ENCODE measurements around the gene SPRR1A.
"Not testable (repeated sequence)": the region's sequence is repeated elsewhere in the genome, so short reads cannot be mapped to it uniquely, and the experiment has no call there.

Gene SPRR1A

GRCh38 chr1:152999818-153000217 lies 15.9 kb downstream of the SPRR1A start:
- Histone ChIP-seq H3K79me2 (ENCODE audit: insufficient read depth, low read length) (no peaks in the 10 kb centered on the region), H3K9me3 (ENCODE audit: insufficient read depth, low read length, severe bottlenecking) (peaks cover 2% of the 10 kb centered on the region), H4K20me1 (ENCODE audit: insufficient read depth, low read length) (no peaks in the 10 kb centered on the region), H3K9ac (ENCODE audit: low read depth, low read length) (no peak overlapping the region), H3K36me3 (ENCODE audit: insufficient read depth, low read length) (no peaks in the 10 kb centered on the region), H3K27me3 (ENCODE audit: insufficient read depth, low read length, poor library complexity) (peaks cover 18% of the 10 kb centered on the region), H3K27ac (ENCODE audit: low read length) (no peak overlapping the region), H2AFZ (ENCODE audit: low read depth, low read length) (no peak overlapping the region), H3K4me1 (ENCODE audit: insufficient read depth, low read length) (no peaks in the 10 kb centered on the region), H3K4me3 (ENCODE audit: low read depth in 1 of 2, low read length in 2 of 2) (no peak overlapping the region), H3K4me2 (ENCODE audit: insufficient read depth, low read length) (no peak overlapping the region)
- ATAC-seq (ENCODE audit: insufficient read depth, low read depth) (no peak), DNase-seq (no peak)
- TF ChIP-seq EZH2 (IDR thresholded peaks at IDR 0.05; ENCODE audit: borderline replicate concordance, low read depth, low read length, severe bottlenecking) (no peak), CTCF (IDR thresholded peaks at IDR 0.05; ENCODE audit: borderline replicate concordance, extremely low read depth, low read length, poor library complexity, severe bottlenecking) (no peak)

GRCh38 chr1:153000294-153000693 lies 16.4 kb downstream of the SPRR1A start:
- Histone ChIP-seq H3K4me3 (ENCODE audit: low read depth in 1 of 2, low read length in 2 of 2) (no peak overlapping the region), H3K27me3 (ENCODE audit: insufficient read depth, low read length, poor library complexity) (peaks cover 18% of the 10 kb centered on the region), H3K36me3 (ENCODE audit: insufficient read depth, low read length) (no peaks in the 10 kb centered on the region), H3K9ac (ENCODE audit: low read depth, low read length) (no peak overlapping the region), H3K4me1 (ENCODE audit: insufficient read depth, low read length) (no peaks in the 10 kb centered on the region), H4K20me1 (ENCODE audit: insufficient read depth, low read length) (no peaks in the 10 kb centered on the region), H3K79me2 (ENCODE audit: insufficient read depth, low read length) (no peaks in the 10 kb centered on the region), H3K27ac (ENCODE audit: low read length) (no peak overlapping the region), H2AFZ (ENCODE audit: low read depth, low read length) (no peak overlapping the region), H3K9me3 (ENCODE audit: insufficient read depth, low read length, severe bottlenecking) (peaks cover 2% of the 10 kb centered on the region), H3K4me2 (ENCODE audit: insufficient read depth, low read length) (no peak overlapping the region)
- no peak for TF ChIP-seq EZH2 (IDR thresholded peaks at IDR 0.05; ENCODE audit: borderline replicate concordance, low read depth, low read length, severe bottlenecking)
- no peak for DNase-seq
- no peak for ATAC-seq (ENCODE audit: insufficient read depth, low read depth)

DNA sequence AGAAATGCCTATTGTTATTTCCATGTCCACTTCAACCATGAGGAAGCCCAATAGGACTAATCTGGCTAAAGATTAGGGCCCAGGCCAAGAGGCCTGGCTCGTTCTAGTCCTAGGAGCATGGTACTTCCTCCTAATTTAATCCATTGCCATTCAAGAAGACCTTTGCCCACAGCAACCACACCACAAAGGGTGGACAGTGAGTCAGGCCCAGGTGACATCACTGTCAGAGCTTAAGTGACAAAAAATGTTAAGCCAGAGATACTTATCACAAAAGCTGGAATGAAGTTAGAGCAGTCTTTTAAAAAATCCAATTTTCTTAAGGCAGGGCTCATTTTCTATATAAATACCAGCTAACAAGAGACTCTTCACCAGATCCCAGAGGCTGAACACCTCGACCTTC lies 17.5 kb downstream of the SPRR1A start, which contains the start of gene SPRR3:
Gene SPRR3, plus strand, starts transcription at position 368 of the 400 bp plus-strand sequence. CDS start 1,272 bp downstream, outside the sequence.
- ATAC-seq (ENCODE audit: insufficient read depth, low read depth), result no peak
- TF ChIP-seq CTCF (IDR thresholded peaks at IDR 0.05; ENCODE audit: borderline replicate concordance, extremely low read depth, low read length, poor library complexity, severe bottlenecking) (no peak), EZH2 (IDR thresholded peaks at IDR 0.05; ENCODE audit: borderline replicate concordance, low read depth, low read length, severe bottlenecking) (no peak)
- no peaks in the 10 kb centered on the region for H3K79me2 ChIP-seq (ENCODE audit: insufficient read depth, low read length)
- H3K27ac ChIP-seq (ENCODE audit: low read length), result no peak within 1 kb of the TSS
- H3K4me1 ChIP-seq (ENCODE audit: insufficient read depth, low read length), result no peaks in the 10 kb centered on the region
- no peaks in the 10 kb centered on the region for H3K9me3 ChIP-seq (ENCODE audit: insufficient read depth, low read length, severe bottlenecking)
- no peak for DNase-seq
- no peaks in the 10 kb centered on the region for H3K36me3 ChIP-seq (ENCODE audit: insufficient read depth, low read length)
- H3K9ac ChIP-seq (ENCODE audit: low read depth, low read length), result no peak within 1 kb of the TSS
- peaks cover 15% of the 10 kb centered on the region for H3K27me3 ChIP-seq (ENCODE audit: insufficient read depth, low read length, poor library complexity)
- H4K20me1 ChIP-seq (ENCODE audit: insufficient read depth, low read length), result no peaks in the 10 kb centered on the region
- no peak within 1 kb of the TSS for H2AFZ ChIP-seq (ENCODE audit: low read depth, low read length)
- H3K4me3 ChIP-seq (ENCODE audit: low read depth in 1 of 2, low read length in 2 of 2), result no peak within 1 kb of the TSS
- no peak within 1 kb of the TSS for H3K4me2 ChIP-seq (ENCODE audit: insufficient read depth, low read length)

- H3K4me1 ChIP-seq (ENCODE audit: insufficient read depth, low read length); H3K27ac ChIP-seq (ENCODE audit: low read length); H3K9me3 ChIP-seq (ENCODE audit: insufficient read depth, low read length, severe bottlenecking); H3K4me3 ChIP-seq (ENCODE audit: low read depth in 1 of 2, low read length in 2 of 2); DNase-seq; H2AFZ ChIP-seq (ENCODE audit: low read depth, low read length); H3K79me2 ChIP-seq (ENCODE audit: insufficient read depth, low read length); H3K36me3 ChIP-seq (ENCODE audit: insufficient read depth, low read length); H4K20me1 ChIP-seq (ENCODE audit: insufficient read depth, low read length); H3K9ac ChIP-seq (ENCODE audit: low read depth, low read length); H3K4me2 ChIP-seq (ENCODE audit: insufficient read depth, low read length); ATAC-seq (ENCODE audit: insufficient read depth, low read depth); H3K27me3 ChIP-seq (ENCODE audit: insufficient read depth, low read length, poor library complexity): not testable (repeated sequence)
Observed at GRCh38 chr1:153011235-153011758, 27.4 kb downstream of the SPRR1A start.

DNA sequence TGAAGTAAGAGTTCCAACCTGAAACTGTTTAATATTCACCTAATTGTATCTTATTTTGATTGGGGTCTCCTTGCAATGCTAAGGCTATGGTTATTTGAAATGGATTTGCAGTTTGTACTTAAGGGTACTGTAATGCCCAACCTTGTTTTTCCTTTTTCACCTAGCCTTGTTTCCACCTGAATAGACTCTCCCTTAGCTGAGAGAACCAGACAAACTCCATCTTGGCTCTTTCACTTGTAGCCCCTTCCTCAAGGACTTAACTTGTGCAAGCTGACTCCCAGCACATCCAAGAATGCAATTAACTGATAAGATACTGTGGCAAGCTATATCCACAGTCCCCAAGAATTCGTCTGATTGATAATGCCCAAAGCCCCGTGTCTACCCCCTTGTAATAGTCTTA lies 37.9 kb downstream of the SPRR1A start:
- H3K4me2 ChIP-seq (ENCODE audit: insufficient read depth, low read length); H3K27me3 ChIP-seq (ENCODE audit: insufficient read depth, low read length, poor library complexity); H3K27ac ChIP-seq (ENCODE audit: low read length): not testable (repeated sequence)

GRCh38 chr1:153022340-153022739 lies 38.5 kb downstream of the SPRR1A start:
- H4K20me1 ChIP-seq (ENCODE audit: insufficient read depth, low read length); H3K4me3 ChIP-seq (ENCODE audit: low read depth in 1 of 2, low read length in 2 of 2); ATAC-seq (ENCODE audit: insufficient read depth, low read depth); H3K9me3 ChIP-seq (ENCODE audit: insufficient read depth, low read length, severe bottlenecking); H3K27ac ChIP-seq (ENCODE audit: low read length); DNase-seq; H3K79me2 ChIP-seq (ENCODE audit: insufficient read depth, low read length); H3K27me3 ChIP-seq (ENCODE audit: insufficient read depth, low read length, poor library complexity); H2AFZ ChIP-seq (ENCODE audit: low read depth, low read length); H3K4me1 ChIP-seq (ENCODE audit: insufficient read depth, low read length); H3K36me3 ChIP-seq (ENCODE audit: insufficient read depth, low read length); H3K9ac ChIP-seq (ENCODE audit: low read depth, low read length); H3K4me2 ChIP-seq (ENCODE audit: insufficient read depth, low read length): not testable (repeated sequence)

More for the DNA sequence above, 37.9 kb downstream of the SPRR1A start:
- ATAC-seq (ENCODE audit: insufficient read depth, low read depth); H3K79me2 ChIP-seq (ENCODE audit: insufficient read depth, low read length); H3K9ac ChIP-seq (ENCODE audit: low read depth, low read length); H3K4me3 ChIP-seq (ENCODE audit: low read depth in 1 of 2, low read length in 2 of 2); H3K9me3 ChIP-seq (ENCODE audit: insufficient read depth, low read length, severe bottlenecking); H3K4me1 ChIP-seq (ENCODE audit: insufficient read depth, low read length); H2AFZ ChIP-seq (ENCODE audit: low read depth, low read length); H3K36me3 ChIP-seq (ENCODE audit: insufficient read depth, low read length); H4K20me1 ChIP-seq (ENCODE audit: insufficient read depth, low read length); DNase-seq: not testable (repeated sequence)
